GM18526 (cell line): Measurements from ENCODE around the gene LRRIQ3.

Experiments used
- POLR2A ChIP-seq: IDR thresholded peaks from 3 replicates; pipeline ENCODE4 v1.6.1; 2011; ENCODE audit not compliant: insufficient read length; ENCODE audit errors: extremely low read depth

Gene LRRIQ3

GRCh38 chr1:74160046-74160445 is 37.9 kb downstream of the LRRIQ3 start:
- TF ChIP-seq POLR2A, result no peak

GRCh38 chr1:74145086-74145485 is 52.9 kb downstream of the LRRIQ3 start:
- TF ChIP-seq POLR2A, result no peak

DNA sequence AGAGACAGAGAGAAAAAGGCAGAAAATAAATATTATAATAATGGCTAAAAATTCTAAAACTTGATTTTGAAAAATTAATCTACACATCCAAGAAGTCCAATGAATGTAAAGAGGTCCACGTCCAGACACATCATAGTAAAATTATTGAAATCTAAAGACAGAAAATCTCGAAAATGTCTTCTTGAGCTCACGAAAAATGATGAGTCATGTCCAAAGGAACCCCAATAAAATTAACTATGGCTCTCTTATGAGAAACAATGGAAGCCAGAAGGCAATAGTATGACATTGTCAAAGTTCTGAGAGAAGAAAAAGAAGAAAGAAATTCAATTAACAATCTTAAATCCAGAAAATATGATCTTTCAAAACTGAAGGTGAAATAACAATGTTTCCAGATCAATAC is 84.6 kb downstream of the LRRIQ3 start:
- TF ChIP-seq POLR2A, result no peak

GRCh38 chr1:74107394-74107793 is 90.6 kb downstream of the LRRIQ3 start:
- no peak for TF ChIP-seq POLR2A

GRCh38 chr1:74091371-74091770 is 106.6 kb downstream of the LRRIQ3 start:
- TF ChIP-seq POLR2A, result no peak

DNA sequence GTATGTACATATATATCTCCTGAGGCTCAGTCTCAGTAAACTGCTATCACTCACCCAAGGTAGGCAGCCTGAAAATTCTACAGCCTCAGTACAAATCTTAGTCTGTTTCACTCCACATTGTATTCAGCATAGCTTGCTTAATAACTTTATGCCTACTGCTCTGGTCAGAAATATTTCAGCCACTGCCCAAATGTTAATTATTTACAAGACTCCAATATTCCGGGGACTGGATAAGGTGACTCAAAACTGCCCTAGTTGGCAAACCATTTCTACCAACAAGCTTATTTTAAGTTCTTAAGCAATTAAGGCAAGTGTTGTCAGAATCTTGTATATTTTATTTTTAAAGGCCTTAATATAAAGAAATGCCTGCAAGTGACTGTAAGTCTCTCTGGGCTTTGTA is 114.8 kb downstream of the LRRIQ3 start:
- TF ChIP-seq POLR2A, result no peak

GRCh38 chr1:74065081-74065480 is 132.9 kb downstream of the LRRIQ3 start:
- TF ChIP-seq POLR2A, result no peak

DNA sequence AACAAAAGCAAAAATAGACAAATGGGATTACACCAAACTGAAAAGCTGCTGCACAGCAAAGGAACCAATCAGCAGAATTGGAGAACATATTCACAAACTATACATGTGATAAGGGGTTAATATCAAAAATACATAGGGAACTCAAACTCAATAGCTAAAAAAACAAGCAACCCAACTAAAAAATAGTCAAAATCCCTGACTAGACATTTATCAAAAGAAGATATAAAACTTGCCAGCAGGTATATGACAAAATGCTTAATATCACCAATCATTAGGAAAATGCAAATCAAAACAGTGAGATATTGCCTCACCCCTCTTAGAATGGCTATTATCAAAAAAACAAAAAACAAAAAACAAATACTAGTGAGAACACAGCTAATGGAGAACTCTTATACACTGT is 140.3 kb downstream of the LRRIQ3 start:
- no peak for TF ChIP-seq POLR2A

GRCh38 chr1:74053407-74053806 is 144.6 kb downstream of the LRRIQ3 start:
- no peak for TF ChIP-seq POLR2A

GRCh38 chr1:74050386-74050785 is 147.6 kb downstream of the LRRIQ3 start:
- TF ChIP-seq POLR2A, result no peak

DNA sequence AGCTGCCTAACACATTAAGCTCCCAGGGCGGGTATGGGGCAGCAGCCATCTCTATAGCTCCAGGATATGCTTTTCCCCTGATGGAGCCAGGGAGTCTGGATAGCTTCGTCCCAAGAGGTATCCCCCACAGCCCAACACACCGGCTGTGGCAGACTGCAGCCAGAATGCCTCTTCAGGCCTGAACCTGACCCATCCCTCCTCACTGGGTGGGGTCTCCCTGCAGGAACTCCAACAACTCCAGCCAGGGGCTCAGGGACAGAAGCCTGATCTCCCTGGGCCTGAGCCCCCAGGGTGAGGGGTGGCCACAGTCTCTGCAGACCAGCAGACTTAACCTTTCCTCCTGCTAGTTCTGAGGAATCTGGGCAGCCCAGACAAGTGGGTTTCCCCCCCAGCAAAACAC is 159.9 kb downstream of the LRRIQ3 start:
- TF ChIP-seq POLR2A, result no peak

- no peak for TF ChIP-seq POLR2A
Observed at GRCh38 chr1:74012583-74012982, 185.4 kb downstream of the LRRIQ3 start.

GRCh38 chr1:74011736-74012135 is 186.2 kb downstream of the LRRIQ3 start:
- no peak for TF ChIP-seq POLR2A

DNA sequence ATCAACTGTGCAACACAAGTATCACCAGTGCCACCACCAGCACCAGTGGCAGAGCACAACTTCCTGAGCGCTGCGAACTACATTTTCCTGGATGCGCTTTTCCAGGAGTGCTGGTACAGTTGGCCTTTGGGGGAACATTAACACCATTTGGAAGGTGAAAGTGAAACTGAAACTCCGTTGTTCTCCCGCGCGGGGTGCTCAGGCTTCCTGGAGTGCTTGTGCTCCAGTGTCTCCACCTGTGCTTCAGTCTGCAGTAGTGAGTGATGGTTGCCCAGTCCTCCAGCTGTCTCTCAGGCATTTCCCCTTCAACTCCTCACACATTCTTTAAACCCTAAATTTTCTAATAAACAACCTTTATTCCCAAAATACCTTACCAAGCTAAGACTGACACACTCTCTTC is 187.8 kb downstream of the LRRIQ3 start:
- no peak for TF ChIP-seq POLR2A

DNA sequence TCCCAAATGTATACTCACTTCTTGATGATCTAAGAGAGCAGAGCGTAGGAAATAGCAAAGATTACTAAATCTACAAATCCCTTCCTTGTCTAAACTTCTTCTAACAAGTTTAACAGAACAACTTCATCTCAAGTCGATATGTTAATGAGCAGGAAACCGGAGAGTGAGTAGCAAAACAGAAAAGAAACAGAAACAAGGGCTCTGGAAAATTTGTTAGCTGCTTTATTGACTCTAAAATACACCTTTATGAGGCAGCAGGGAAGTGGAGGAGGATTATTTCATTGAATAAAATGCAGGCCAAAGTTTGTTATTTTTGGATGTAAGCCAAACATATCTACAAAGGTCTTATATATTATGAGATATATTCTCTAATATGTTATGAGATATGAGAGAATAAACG is 192.4 kb downstream of the LRRIQ3 start:
- no peak for TF ChIP-seq POLR2A

DNA sequence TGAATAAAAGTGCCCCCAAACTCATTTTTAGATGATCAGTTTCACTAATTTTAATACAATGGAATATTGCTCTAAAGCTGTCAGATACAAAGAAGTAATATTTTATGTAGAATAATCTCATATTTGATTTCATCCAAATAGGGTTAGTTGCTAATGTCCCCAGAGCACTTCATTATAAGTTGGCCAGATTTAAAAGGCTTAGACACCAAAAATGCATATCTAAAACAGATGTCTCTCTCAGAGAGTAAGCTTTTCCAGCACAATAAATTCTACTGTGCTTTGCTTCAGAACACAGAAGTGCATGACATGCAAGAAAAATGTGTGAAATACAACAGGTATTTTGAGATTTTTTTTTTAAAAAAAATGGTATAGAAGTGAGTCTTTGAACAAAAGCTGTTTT is 194.2 kb downstream of the LRRIQ3 start:
- no peak for TF ChIP-seq POLR2A

DNA sequence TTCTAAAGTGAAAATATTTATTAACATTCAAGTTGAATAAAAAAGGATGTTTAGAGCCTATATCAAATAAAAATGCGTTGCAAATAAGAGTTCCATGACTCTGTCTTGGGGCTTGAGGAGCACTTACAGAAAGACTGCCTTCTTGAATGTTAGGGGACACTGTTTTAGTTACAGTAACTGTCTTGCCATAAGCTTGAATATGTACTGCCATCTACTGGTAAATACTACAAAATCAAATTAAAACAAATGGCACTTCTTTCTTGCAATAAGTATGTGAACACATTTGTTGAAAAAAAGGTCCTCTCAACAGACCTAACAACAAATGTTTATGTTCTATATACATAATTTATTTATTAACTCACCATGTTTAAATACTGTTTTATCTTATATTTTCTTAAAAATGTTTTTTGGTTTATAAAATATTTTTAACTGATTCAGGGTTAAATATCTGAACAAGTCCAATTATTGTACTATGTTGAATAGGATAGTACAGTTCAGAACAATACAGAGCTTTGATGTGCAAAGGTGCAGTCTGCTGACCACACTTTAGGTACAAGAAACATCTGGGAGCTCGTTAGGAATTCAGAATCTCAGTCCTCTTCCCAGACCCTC is 199.5 kb downstream of the LRRIQ3 start:
- no peak for TF ChIP-seq POLR2A
